Vagina (tissue), 2 donors: ENCODE results near the gene MYRF. TPM values are rescaled to one million over a fixed set of nuclear protein-coding genes. Genes with fewer than 3 reads are reported as not detected.

Source experiments
- DNase-seq, 2 donors: peaks; one replicate each; pipeline ENCODE4 v3.0.0-alpha.2; 2017; ENCODE audit errors: extremely low spot score in 2 of 2
- H3K27ac ChIP-seq: fragments of 200-600 bp; sonication (generic); one replicate; pipeline ENCODE4 v1.5.1; 2019
- H3K27me3 ChIP-seq: fragments of 200-600 bp; sonication (generic); one replicate; pipeline ENCODE4 v1.5.1; 2019
- H3K36me3 ChIP-seq, 2 donors: fragments of 200-600 bp; sonication (generic); one replicate each; pipeline ENCODE4 v1.5.1; 2017 to 2019
- H3K4me1 ChIP-seq: fragments of 200-600 bp; sonication (generic); one replicate; pipeline ENCODE4 v1.5.1; 2019
- H3K4me3 ChIP-seq, 2 donors: fragments of 200-600 bp; sonication (generic); 1 replicate in 1 of 2; 2 replicates in 1 of 2; pipeline ENCODE4 v1.5.1; 2016 to 2019
- H3K9me3 ChIP-seq: fragments of 200-600 bp; sonication (generic); one replicate; pipeline ENCODE4 v1.5.1; 2019
- POLR2A ChIP-seq, 2 donors: fragments of 450-650 bp; IDR thresholded peaks; one replicate each; pipeline ENCODE4 v1.6.1; 2017; ENCODE audit warnings: antibody characterized with exemption in 2 of 2, mild to moderate bottlenecking in 2 of 2, moderate library complexity in 2 of 2
- POLR2AphosphoS5 ChIP-seq, 2 donors: sonication (generic); formaldehyde crosslinking; IDR thresholded peaks; one replicate each; pipeline ENCODE4 v1.9.0; 2017; ENCODE audit warnings: antibody characterized with exemption in 2 of 2, mild to moderate bottlenecking in 2 of 2, low read depth in 1 of 2; ENCODE audit not compliant: insufficient read depth in 1 of 2
- intact Hi-C: fragments of 100-400 bp; cut with DNase I; formaldehyde crosslinking; loops from one replicate; pipeline ENCODE4 v1.15.1; 2023
- total RNA-seq: library from RNA; depleted of rRNA; stranded (reverse); fragments of >200 nt; gene quantifications from one replicate; pipeline ENCODE4 v1.2.3, GENCODE V29; 2016
- TF ChIP-seq, protein P1 (sequence below), 3 experiments: fragments of 450-650 bp in 2 of 3; fragments of 200-600 bp in 1 of 3; sonication (generic) in 1 of 3; IDR thresholded peaks; one replicate each; pipeline ENCODE4 v1.5.1; 2017 to 2019; ENCODE audit warnings: antibody characterized with exemption in 3 of 3, mild to moderate bottlenecking in 2 of 3, moderate library complexity in 2 of 3

Gene MYRF
- total RNA-seq, 1 donor from 2014 or later, result 0.25 TPM

DNA sequence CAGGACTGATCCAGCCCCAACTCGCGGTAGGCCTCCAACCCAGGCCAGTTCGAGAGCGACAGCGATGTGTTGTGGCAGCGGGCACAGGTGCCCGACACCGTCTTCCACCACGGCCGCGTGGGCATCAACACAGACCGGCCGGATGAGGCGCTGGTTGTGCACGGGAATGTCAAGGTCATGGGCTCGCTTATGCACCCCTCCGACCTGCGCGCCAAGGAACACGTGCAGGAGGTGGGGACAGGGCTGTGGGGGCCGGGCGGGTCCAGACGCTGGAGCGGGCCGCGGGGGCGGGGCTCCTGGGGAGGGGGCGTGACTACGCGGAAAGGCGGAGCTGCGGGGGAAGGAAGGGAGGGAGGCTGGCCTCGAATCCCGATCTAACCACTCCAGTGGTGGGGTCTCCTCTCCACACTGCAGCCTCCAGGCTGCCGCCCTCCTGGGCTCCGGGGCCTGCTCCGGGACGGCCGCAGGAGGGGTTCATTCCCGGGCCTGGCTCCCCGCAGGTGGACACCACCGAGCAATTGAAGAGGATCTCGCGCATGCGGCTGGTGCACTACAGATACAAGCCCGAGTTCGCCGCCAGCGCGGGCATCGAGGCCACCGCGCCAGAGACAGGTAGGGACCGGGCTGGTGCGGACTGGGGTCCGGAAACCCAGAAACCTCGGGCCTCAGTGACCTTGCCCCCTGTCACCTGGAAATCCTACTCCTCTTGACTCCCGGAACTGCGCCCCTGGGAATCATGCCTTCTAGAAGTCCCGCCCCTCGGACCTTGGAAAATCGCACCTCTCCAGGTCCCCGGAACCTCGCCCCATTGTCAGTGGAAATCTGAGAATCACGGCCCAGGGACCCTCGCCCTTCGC, 25.0 kb downstream of the MYRF start:
- no peak for TF ChIP-seq POLR2A (IDR thresholded peaks at IDR 0.05)
- TF ChIP-seq, protein P1, sequence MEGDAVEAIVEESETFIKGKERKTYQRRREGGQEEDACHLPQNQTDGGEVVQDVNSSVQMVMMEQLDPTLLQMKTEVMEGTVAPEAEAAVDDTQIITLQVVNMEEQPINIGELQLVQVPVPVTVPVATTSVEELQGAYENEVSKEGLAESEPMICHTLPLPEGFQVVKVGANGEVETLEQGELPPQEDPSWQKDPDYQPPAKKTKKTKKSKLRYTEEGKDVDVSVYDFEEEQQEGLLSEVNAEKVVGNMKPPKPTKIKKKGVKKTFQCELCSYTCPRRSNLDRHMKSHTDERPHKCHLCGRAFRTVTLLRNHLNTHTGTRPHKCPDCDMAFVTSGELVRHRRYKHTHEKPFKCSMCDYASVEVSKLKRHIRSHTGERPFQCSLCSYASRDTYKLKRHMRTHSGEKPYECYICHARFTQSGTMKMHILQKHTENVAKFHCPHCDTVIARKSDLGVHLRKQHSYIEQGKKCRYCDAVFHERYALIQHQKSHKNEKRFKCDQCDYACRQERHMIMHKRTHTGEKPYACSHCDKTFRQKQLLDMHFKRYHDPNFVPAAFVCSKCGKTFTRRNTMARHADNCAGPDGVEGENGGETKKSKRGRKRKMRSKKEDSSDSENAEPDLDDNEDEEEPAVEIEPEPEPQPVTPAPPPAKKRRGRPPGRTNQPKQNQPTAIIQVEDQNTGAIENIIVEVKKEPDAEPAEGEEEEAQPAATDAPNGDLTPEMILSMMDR (IDR thresholded peaks at IDR 0.05), result no peak
- TF ChIP-seq POLR2AphosphoS5 (IDR thresholded peaks at IDR 0.05; ENCODE audit: insufficient read depth in 1 of 2, low read depth in 1 of 2), result no peak
- no peaks in the 10 kb centered on the region for H3K36me3 ChIP-seq
- H3K4me3 ChIP-seq, result peak overlapping the region in 1 of 2 donors; percentile 19
- intact Hi-C loops, result no loop called here
- H3K9me3 ChIP-seq, result no peaks in the 10 kb centered on the region
- H3K27ac ChIP-seq, result no peak overlapping the region
- H3K27me3 ChIP-seq, result no peaks in the 10 kb centered on the region
- no peak for DNase-seq
- H3K4me1 ChIP-seq, result peaks cover 10% of the 10 kb centered on the region

DNA sequence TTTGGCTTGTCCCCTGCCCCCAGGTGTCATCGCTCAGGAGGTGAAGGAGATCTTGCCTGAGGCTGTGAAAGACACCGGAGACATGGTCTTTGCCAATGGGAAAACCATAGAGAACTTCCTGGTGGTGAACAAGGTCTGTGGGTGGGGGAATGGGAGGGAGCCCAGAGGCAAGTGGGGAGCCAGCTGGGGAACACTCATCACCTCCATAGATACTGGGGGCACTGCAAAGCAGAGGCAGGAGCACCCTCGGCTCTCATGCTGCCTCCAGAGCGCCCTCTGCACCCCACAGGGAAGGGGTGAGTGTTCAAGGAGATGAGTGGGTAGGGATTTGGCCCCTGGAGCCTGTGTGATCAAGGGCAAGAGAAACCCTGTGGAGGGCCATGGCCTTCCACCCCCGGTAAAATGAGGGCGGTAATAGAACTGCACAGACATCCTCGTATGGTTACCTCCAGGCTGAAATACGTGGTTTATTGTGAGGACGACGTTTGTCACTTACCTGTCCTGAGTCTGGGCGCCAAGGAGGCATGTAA, 26.0 kb downstream of the MYRF start:
- H3K27ac ChIP-seq, result no peak overlapping the region
- intact Hi-C loops, result no loop called here
- no peak overlapping the region for H3K4me3 ChIP-seq
- H3K4me1 ChIP-seq, result peaks cover 10% of the 10 kb centered on the region
- H3K27me3 ChIP-seq, result no peaks in the 10 kb centered on the region
- H3K9me3 ChIP-seq, result no peaks in the 10 kb centered on the region
- no peak for DNase-seq
- TF ChIP-seq POLR2A (IDR thresholded peaks at IDR 0.05) (no peak), POLR2AphosphoS5 (IDR thresholded peaks at IDR 0.05; ENCODE audit: insufficient read depth in 1 of 2, low read depth in 1 of 2) (no peak)
- TF ChIP-seq, protein P1 (IDR thresholded peaks at IDR 0.05), result no peak
- no peaks in the 10 kb centered on the region for H3K36me3 ChIP-seq

DNA sequence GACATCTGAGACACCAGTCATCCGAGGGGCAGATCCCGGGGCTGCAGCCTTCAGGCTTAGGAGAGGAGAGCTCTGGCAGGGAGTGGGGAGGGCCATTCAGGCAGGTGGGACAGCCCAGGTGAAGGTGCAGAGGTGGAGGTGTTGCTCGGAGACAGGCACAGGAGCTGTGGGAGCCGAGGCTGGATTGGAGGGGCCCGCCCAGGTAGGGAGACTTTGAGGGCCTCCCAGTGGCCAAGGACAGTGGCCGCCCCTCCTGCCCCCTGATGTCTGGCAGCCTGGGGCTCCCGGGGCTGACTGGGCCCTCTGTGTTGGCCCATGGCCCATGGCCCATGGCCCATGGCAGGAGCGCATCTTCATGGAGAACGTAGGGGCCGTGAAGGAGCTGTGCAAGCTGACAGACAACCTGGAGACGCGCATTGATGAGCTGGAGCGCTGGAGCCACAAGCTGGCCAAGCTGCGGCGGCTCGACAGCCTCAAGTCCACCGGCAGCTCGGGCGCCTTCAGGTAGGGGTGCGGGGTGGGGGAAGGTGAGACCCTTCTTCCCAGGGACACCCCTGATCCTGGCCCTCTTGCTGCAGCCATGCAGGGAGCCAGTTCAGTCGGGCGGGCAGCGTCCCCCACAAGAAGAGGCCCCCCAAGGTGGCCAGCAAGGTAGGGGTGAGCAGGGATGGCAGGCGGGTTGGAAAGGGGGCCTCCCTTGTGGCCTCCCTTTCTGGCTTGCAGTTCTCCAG, 26.6 kb downstream of the MYRF start:
- H3K36me3 ChIP-seq, result peaks cover 0 to 3% of the 10 kb centered on the region in 2 donors
- DNase-seq, result no peak
- intact Hi-C loops, result no loop called here

DNA sequence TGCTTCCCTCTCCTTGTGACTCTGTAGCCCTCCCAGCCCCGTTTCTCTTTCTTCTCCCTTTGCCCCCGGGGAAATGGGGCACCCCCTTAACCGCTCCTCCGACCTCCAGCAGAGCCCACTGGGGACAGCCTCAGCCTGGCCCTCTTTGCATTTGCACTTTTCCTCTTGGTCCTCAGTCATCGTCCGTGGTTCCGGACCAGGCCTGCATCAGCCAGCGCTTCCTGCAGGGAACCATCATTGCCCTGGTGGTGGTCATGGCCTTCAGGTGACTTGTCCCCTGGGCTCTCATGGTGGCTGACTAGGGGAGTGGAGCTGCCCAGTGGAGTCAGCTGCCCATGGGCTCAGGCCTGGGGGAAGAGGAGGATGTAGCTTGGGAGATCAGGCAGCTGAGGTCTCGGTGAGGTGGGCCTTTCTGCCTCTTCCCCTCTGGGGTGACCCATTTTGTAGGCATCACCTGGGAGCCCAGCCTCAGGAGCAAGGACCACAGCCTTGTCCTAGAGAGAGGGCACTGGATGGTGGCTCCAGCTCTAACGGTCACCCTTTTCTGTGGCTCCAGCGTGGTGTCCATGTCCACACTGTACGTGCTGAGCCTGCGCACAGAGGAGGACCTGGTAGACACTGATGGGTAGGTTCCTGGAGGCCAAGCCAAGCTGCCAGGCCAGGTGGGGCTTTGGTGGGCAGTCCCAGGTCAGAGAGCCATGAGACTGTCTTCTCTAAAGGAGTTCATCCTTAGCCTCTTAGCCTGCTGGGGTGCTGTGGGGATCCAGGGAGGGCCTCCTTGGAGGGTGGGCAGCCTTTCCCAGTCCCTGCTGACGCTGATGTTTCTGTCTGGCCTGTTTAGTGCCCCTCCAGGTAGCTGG, 27.5 kb downstream of the MYRF start:
- H3K36me3 ChIP-seq, result peaks cover 0 to 7% of the 10 kb centered on the region in 2 donors
- H3K4me1 ChIP-seq, result peaks cover 10% of the 10 kb centered on the region
- H3K27ac ChIP-seq, result no peak overlapping the region
- H3K9me3 ChIP-seq, result no peaks in the 10 kb centered on the region
- no peaks in the 10 kb centered on the region for H3K27me3 ChIP-seq
- intact Hi-C loops, result no loop called here
- no peak overlapping the region for H3K4me3 ChIP-seq
- DNase-seq, result no peak
- no peak for TF ChIP-seq POLR2A (IDR thresholded peaks at IDR 0.05)
- TF ChIP-seq POLR2AphosphoS5 (IDR thresholded peaks at IDR 0.05; ENCODE audit: insufficient read depth in 1 of 2, low read depth in 1 of 2), result no peak
- TF ChIP-seq, protein P1 (IDR thresholded peaks at IDR 0.05), result no peak

More for the DNA sequence above, 26.6 kb downstream of the MYRF start:
- H3K27me3 ChIP-seq, result no peaks in the 10 kb centered on the region
- no peaks in the 10 kb centered on the region for H3K9me3 ChIP-seq
- TF ChIP-seq, protein P1 (IDR thresholded peaks at IDR 0.05), result no peak
- TF ChIP-seq POLR2AphosphoS5 (IDR thresholded peaks at IDR 0.05; ENCODE audit: insufficient read depth in 1 of 2, low read depth in 1 of 2) (no peak), POLR2A (IDR thresholded peaks at IDR 0.05) (no peak)
- H3K4me1 ChIP-seq, result peaks cover 10% of the 10 kb centered on the region
- no peak overlapping the region for H3K27ac ChIP-seq
- H3K4me3 ChIP-seq, result no peak overlapping the region
